HCT116 (cell line): ENCODE measurements around the gene KRTAP5-9. TPM values are rescaled to one million over a fixed set of nuclear protein-coding genes. Genes with fewer than 3 reads are reported as not detected.
"Not testable (repeated sequence)": the region's sequence is repeated elsewhere in the genome, so short reads cannot be mapped to it uniquely, and the experiment has no call there.

Source experiments
- ATAC-seq: fragments of 200-7000 bp; cut with Tn5 transposase; 2 replicates; pipeline ENCODE4 v1.9.1; 2020; ENCODE audit warnings: mild to moderate bottlenecking, moderate library complexity
- BruUV-seq: library from RNA; stranded (reverse); fragments of 400-500 nt; replicated peaks from 2 replicates; lab custom pipeline; 2021; lab: Mats Ljungman, UMichigan
- CTCF ChIA-PET: fragments of 300-600 bp; sonication (Branson Sonifier 250); formaldehyde crosslinking; loops from one replicate; lab custom pipeline; 2021; ENCODE audit warnings: antibody characterized with exemption; lab: Charles Lee
- POLR2A ChIA-PET: fragments of 300-600, 350-600 bp; sonication (Branson Sonifier 250); formaldehyde crosslinking; loops from one replicate; lab custom pipeline; 2021; ENCODE audit warnings: antibody characterized with exemption; lab: Charles Lee
- RAD21 ChIA-PET, 2 experiments: fragments of 300-600 bp; sonication (Branson Sonifier 250); formaldehyde crosslinking; loops; one replicate each; lab custom pipeline; 2023; ENCODE audit warnings: low total read pairs in 2 of 2; ENCODE audit not compliant: uncharacterized antibody in 2 of 2, unreplicated experiment in 2 of 2, low non-redundant PET in 1 of 2; lab: Charles Lee
- DNase-seq: peaks from one replicate; pipeline ENCODE4 v3.0.0-alpha.2; 2010; ENCODE audit warnings: low read depth, low spot score
- H2AFZ ChIP-seq: fragments of 200-600 bp; shearing (Covaris generic), sonication (generic); 2 replicates; pipeline ENCODE4 v1.6.1; 2017; ENCODE audit warnings: low read depth, mixed run types, mixed read lengths, antibody characterized with exemption, low read length; ENCODE audit not compliant: poor library complexity, severe bottlenecking
- H3K27ac ChIP-seq: 2 replicates; pipeline ENCODE4 v1.5.1; 2012; ENCODE audit warnings: low read depth, low read length
- H3K27me3 ChIP-seq: fragments of 200-600 bp; sonication (generic); 2 replicates; pipeline ENCODE4 v1.6.1; 2016; ENCODE audit warnings: mixed run types, low read length, mixed read lengths; ENCODE audit not compliant: insufficient read depth
- H3K36me3 ChIP-seq, 2 experiments: fragments of 200-500 bp in 1 of 2; fragments of 200-600 bp in 1 of 2; sonication (Bioruptor generic) in 1 of 2; sonication (generic) in 1 of 2; 2 replicates each; pipeline versions ENCODE4 v1.5.1 to v1.6.1; 2014 to 2016; ENCODE audit warnings: low read length in 2 of 2, inconsistent platforms in 1 of 2, mixed read lengths in 1 of 2, mixed run types in 1 of 2; ENCODE audit not compliant: insufficient read depth in 2 of 2, control insufficient read depth in 1 of 2
- H3K4me1 ChIP-seq, 2 experiments: fragments of 200-600 bp in 1 of 2; sonication (generic) in 1 of 2; 2 replicates each; pipeline versions ENCODE4 v1.5.1 to v1.6.1; 2012 to 2017; ENCODE audit warnings: low read length in 2 of 2, inconsistent platforms in 1 of 2, mild to moderate bottlenecking in 1 of 2, mixed read lengths in 1 of 2, mixed run types in 1 of 2, moderate library complexity in 1 of 2; ENCODE audit not compliant: insufficient read depth in 2 of 2, control insufficient read depth in 1 of 2
- H3K4me2 ChIP-seq: fragments of 200-600 bp; sonication (generic); 2 replicates; pipeline ENCODE4 v1.6.1; 2017; ENCODE audit warnings: mixed run types, low read length, mixed read lengths
- H3K4me3 ChIP-seq, 2 experiments: fragments of 200-600 bp in 1 of 2; sonication (generic) in 1 of 2; replicated peaks in 1 of 2; 2 replicates each; pipeline ENCODE4 v1.5.1; 2011 to 2016; ENCODE audit warnings: low read length in 2 of 2, control low read depth in 1 of 2, low read depth in 1 of 2, mild to moderate bottlenecking in 1 of 2, mixed read lengths in 1 of 2, mixed run types in 1 of 2
- H3K79me2 ChIP-seq: fragments of 200-600 bp; sonication (generic); 2 replicates; pipeline ENCODE4 v1.6.1; 2017; ENCODE audit warnings: mild to moderate bottlenecking, mixed run types, low read length, moderate library complexity, mixed read lengths; ENCODE audit not compliant: insufficient read depth
- H3K9ac ChIP-seq: fragments of 200-600 bp; sonication (generic); 2 replicates; pipeline ENCODE4 v1.6.1; 2016; ENCODE audit warnings: low read length, mixed read lengths
- H3K9me2 ChIP-seq: fragments of 200-600 bp; sonication (generic), shearing (Covaris generic); 2 replicates; pipeline ENCODE4 v1.6.1; 2017; ENCODE audit warnings: mixed run types, mild to moderate bottlenecking, moderate library complexity; ENCODE audit not compliant: insufficient read depth
- H3K9me3 ChIP-seq, 2 experiments: fragments of 200-500 bp in 1 of 2; fragments of 200-600 bp in 1 of 2; sonication (Bioruptor generic) in 1 of 2; sonication (generic) in 1 of 2; 2 replicates each; pipeline ENCODE4 v1.6.1; 2014 to 2017; ENCODE audit warnings: low read length in 2 of 2, mixed read lengths in 2 of 2, inconsistent platforms in 1 of 2, low read depth in 1 of 2, mild to moderate bottlenecking in 1 of 2, mixed run types in 1 of 2, moderate library complexity in 1 of 2; ENCODE audit not compliant: control insufficient read depth in 1 of 2, insufficient read depth in 1 of 2
- H4K20me1 ChIP-seq: fragments of 200-600 bp; sonication (generic), shearing (Covaris generic); 2 replicates; pipeline ENCODE4 v1.6.1; 2017; ENCODE audit warnings: mixed run types, mild to moderate bottlenecking, moderate library complexity; ENCODE audit not compliant: insufficient read depth
- ATF3 ChIP-seq: IDR thresholded peaks from 2 replicates; pipeline ENCODE4 v1.6.1; 2012
- CBX3 ChIP-seq: IDR thresholded peaks from 2 replicates; pipeline ENCODE4 v1.6.1; 2012; ENCODE audit warnings: low read depth
- CEBPB ChIP-seq: IDR thresholded peaks from 2 replicates; pipeline ENCODE4 v1.6.1; 2012; ENCODE audit warnings: low read depth
- SP1 ChIP-seq: IDR thresholded peaks from 2 replicates; pipeline ENCODE4 v1.6.1; 2012; ENCODE audit warnings: low read depth
- SRF ChIP-seq: IDR thresholded peaks from 2 replicates; pipeline ENCODE4 v1.6.1; 2012; ENCODE audit warnings: low read depth
- ZBTB33 ChIP-seq: IDR thresholded peaks from 2 replicates; pipeline ENCODE4 v1.6.1; 2011; ENCODE audit warnings: mild to moderate bottlenecking, low read length, moderate library complexity; ENCODE audit not compliant: insufficient replicate concordance; ENCODE audit errors: extremely low read depth
- intact Hi-C: fragments of 100-400 bp; cut with micrococcal nuclease; formaldehyde crosslinking; loops from 2 replicates; pipeline ENCODE4 v1.10.0; 2022
- total RNA-seq: library from RNA; stranded (reverse); gene quantifications from one replicate; pipeline ENCODE4 v1.2.1, GENCODE V29; 2021; ENCODE audit not compliant: unreplicated experiment

KRTAP5-9 gene
- total RNA-seq, 1 experiment from 2014 or later = 0.27 TPM

GRCh38 chr11:71537977-71538665 lies 10.1 kb upstream of the KRTAP5-9 start, which contains the start of gene KRTAP5-8:
Gene KRTAP5-8, plus strand, starts transcription at chr11:71538025. Its CDS starts 31 bp downstream, at chr11:71538056.
- RAD21 ChIA-PET, intact Hi-C loops, DNase-seq, H2AFZ ChIP-seq, H3K4me3 ChIP-seq, H3K4me2 ChIP-seq, BruUV-seq, H3K4me1 ChIP-seq, H3K9me2 ChIP-seq, H3K27ac ChIP-seq, H3K36me3 ChIP-seq, H3K79me2 ChIP-seq, H3K27me3 ChIP-seq, POLR2A ChIA-PET, ATAC-seq, H4K20me1 ChIP-seq, CTCF ChIA-PET, H3K9ac ChIP-seq, H3K9me3 ChIP-seq: not testable (repeated sequence)

- Histone ChIP-seq H3K79me2 (no peaks in the 10 kb centered on the region), H2AFZ (no peak overlapping the region), H3K9me3 (no peaks in the 10 kb centered on the region), H3K4me2 (no peak overlapping the region), H3K4me3 (no peak overlapping the region), H3K4me1 (peaks cover 0 to 8% of the 10 kb centered on the region in 2 experiments; a peak in 2 of 4 replicates), H3K27me3 (no peaks in the 10 kb centered on the region), H3K27ac (no peak overlapping the region), H3K36me3 (no peaks in the 10 kb centered on the region), H3K9ac (no peak overlapping the region), H3K9me2 (no peaks in the 10 kb centered on the region), H4K20me1 (no peaks in the 10 kb centered on the region)
- POLR2A ChIA-PET = no interaction called here
- no TSS peak for BruUV-seq
- ATAC-seq = no peak
- intact Hi-C loops = no loop called here
- no peak for DNase-seq
- TF ChIP-seq CEBPB (no peak), ZBTB33 (no peak), ATF3 (no peak), SP1 (no peak), CBX3 (no peak), SRF (no peak)
- CTCF ChIA-PET = no interaction called here
- RAD21 ChIA-PET = no interaction called here
These were observed 9.6 kb upstream of the KRTAP5-9 start for GRCh38 chr11:71538666-71538990.
